B cell (primary cell): ENCODE data around the gene NKTR. TPM values are rescaled to one million over a fixed set of nuclear protein-coding genes. Genes with fewer than 3 reads are reported as not detected.

Experiments used
- ATAC-seq: fragments of 200-7000 bp; cut with Tn5 transposase; one replicate; pipeline ENCODE4 v1.10.0; 2021; ENCODE audit warnings: low read depth, mild to moderate bottlenecking, moderate number of reproducible peaks, moderate library complexity
- CTCF ChIA-PET: fragments of 350-600 bp; sonication (Branson Sonifier 250); formaldehyde crosslinking; loops from one replicate; lab custom pipeline; 2021; ENCODE audit warnings: antibody characterized with exemption, inconsistent platforms; lab: Charles Lee
- POLR2A ChIA-PET: fragments of 350-600 bp; sonication (Branson Sonifier 250); formaldehyde crosslinking; loops from one replicate; lab custom pipeline; 2021; ENCODE audit warnings: antibody characterized with exemption; lab: Charles Lee
- DNase-seq: peaks from one replicate; pipeline ENCODE4 v3.0.0; 2013
- H2AFZ ChIP-seq: 2 replicates; pipeline ENCODE4 v1.6.1; 2012; ENCODE audit warnings: mild to moderate bottlenecking, low read depth, low read length; ENCODE audit not compliant: insufficient read depth, poor library complexity, severe bottlenecking
- H3K27ac ChIP-seq, 2 donors: 1 replicate in 1 of 2; 2 replicates in 1 of 2; pipeline ENCODE4 v1.5.1; 2012 to 2013; ENCODE audit warnings: low read length in 2 of 2, mild to moderate bottlenecking in 2 of 2, moderate library complexity in 1 of 2
- H3K27me3 ChIP-seq, 4 experiments: fragments of 200-600 bp in 1 of 4; sonication (generic) in 1 of 4; replicated peaks in 1 of 4; 1 replicate in 2 of 4; 2 replicates in 2 of 4; pipeline versions ENCODE4 v1.6.1 to v1.7.0; 2013 to 2016; ENCODE audit warnings: low read length in 3 of 4, mild to moderate bottlenecking in 2 of 4, mixed read lengths in 1 of 4, moderate library complexity in 1 of 4; ENCODE audit not compliant: insufficient read depth in 4 of 4, control insufficient read depth in 3 of 4; ENCODE audit errors: control extremely low read depth in 1 of 4
- H3K36me3 ChIP-seq, 2 experiments: replicated peaks in 1 of 2; 1 replicate in 1 of 2; 2 replicates in 1 of 2; pipeline versions ENCODE4 v1.6.1 to v1.7.1; 2013; ENCODE audit warnings: low read length in 1 of 2; ENCODE audit not compliant: insufficient read depth in 2 of 2, control insufficient read depth in 1 of 2; ENCODE audit errors: control extremely low read depth in 1 of 2, extremely low read depth in 1 of 2
- H3K4me1 ChIP-seq, 2 donors: fragments of 200-600 bp in 1 of 2; sonication (generic) in 1 of 2; 1 replicate in 1 of 2; 2 replicates in 1 of 2; pipeline versions ENCODE4 v1.5.1 to v1.6.1; 2013 to 2017; ENCODE audit warnings: low read length in 2 of 2; ENCODE audit not compliant: control insufficient read depth in 2 of 2, insufficient read depth in 2 of 2
- H3K4me2 ChIP-seq: replicated peaks from 2 replicates; pipeline ENCODE3; 2012; ENCODE audit warnings: mild to moderate bottlenecking, low read depth, low read length; ENCODE audit not compliant: poor library complexity, severe bottlenecking
- H3K4me3 ChIP-seq, 5 experiments: fragments of 200-600 bp in 1 of 5; sonication (generic) in 1 of 5; 1 replicate in 3 of 5; 2 replicates in 2 of 5; pipeline versions ENCODE4 v1.5.1 to v1.7.0; 2011 to 2016; ENCODE audit warnings: low read length in 4 of 5, mild to moderate bottlenecking in 4 of 5, low read depth in 2 of 5, control low read depth in 1 of 5, moderate library complexity in 1 of 5; ENCODE audit not compliant: insufficient read depth in 1 of 5; ENCODE audit errors: control extremely low read depth in 1 of 5, extremely low read depth in 1 of 5
- H3K79me2 ChIP-seq: fragments of 200-600 bp; sonication (generic); one replicate; pipeline ENCODE4 v1.6.0; 2016; ENCODE audit warnings: low read length; ENCODE audit not compliant: control insufficient read depth, insufficient read depth
- H3K9ac ChIP-seq: fragments of 200-600 bp; sonication (generic); 2 replicates; pipeline ENCODE4 v1.6.1; 2017; ENCODE audit warnings: mild to moderate bottlenecking, low read length, moderate library complexity
- H3K9me3 ChIP-seq, 3 donors: one replicate each; pipeline versions ENCODE4 v1.6.1 to v1.7.1; 2013; ENCODE audit warnings: low read length in 2 of 3; ENCODE audit not compliant: control insufficient read depth in 2 of 3, insufficient read depth in 1 of 3; ENCODE audit errors: control extremely low read depth in 1 of 3
- H4K20me1 ChIP-seq: 2 replicates; pipeline ENCODE4 v1.6.0; 2012; ENCODE audit warnings: mild to moderate bottlenecking, low read length; ENCODE audit not compliant: insufficient read depth, control insufficient read depth, poor library complexity, severe bottlenecking
- H3K27ac Mint-ChIP-seq: one replicate; pipeline ENCODE4 v1.8.0; 2021; ENCODE audit warnings: mixed read lengths
- H3K27me3 Mint-ChIP-seq: one replicate; pipeline ENCODE4 v1.8.0; 2021; ENCODE audit warnings: mixed read lengths
- H3K4me1 Mint-ChIP-seq: one replicate; pipeline ENCODE4 v1.8.0; 2021; ENCODE audit warnings: mixed read lengths
- H3K4me3 Mint-ChIP-seq: one replicate; pipeline ENCODE4 v1.8.0; 2021; ENCODE audit warnings: mixed read lengths
- H3K9me3 Mint-ChIP-seq: one replicate; pipeline ENCODE4 v1.8.0; 2022; ENCODE audit warnings: mixed read lengths; ENCODE audit not compliant: insufficient read depth
- CTCF ChIP-seq: fragments of 200-600 bp; IDR thresholded peaks from one replicate; pipeline ENCODE4 v1.8.0; 2022; ENCODE audit warnings: antibody characterized with exemption, mild to moderate bottlenecking
- EZH2 ChIP-seq: IDR thresholded peaks from 2 replicates; pipeline ENCODE4 v1.6.1; 2012; ENCODE audit warnings: borderline replicate concordance, low read depth, mild to moderate bottlenecking, moderate library complexity, low read length; ENCODE audit not compliant: insufficient read depth, poor library complexity, severe bottlenecking
- WGBS: methylation state at CpG from one replicate; pipeline ENCODE4 v1.1.5; 2013; ENCODE audit warnings: missing lambda C conversion rate; ENCODE audit not compliant: insufficient coverage; 5-methylcytosine and 5-hydroxymethylcytosine counted together
- intact Hi-C: fragments of 100-400 bp; cut with micrococcal nuclease; formaldehyde crosslinking; loops from one replicate; pipeline ENCODE4 v1.10.0; 2022
- polyA plus RNA-seq: library from polyadenylated mRNA; depleted of rRNA; stranded (reverse); fragments of >200 nt; gene quantifications from 2 replicates; pipeline ENCODE4 v1.2.3, GENCODE V29; 2012
- total RNA-seq, 2 donors: library from RNA; stranded (reverse); fragments of 120-200 nt in 1 of 2; gene quantifications; 1 replicate in 1 of 2; 2 replicates in 1 of 2; pipeline versions ENCODE4 v1.2.3 to v1.2.4, GENCODE V29; 2013 to 2022

The NKTR gene
- total and polyA plus RNA-seq, 2 donors (not counting 1 experiment from before 2014, with no cell fraction given) = 58.0 to 227 TPM

- Histone ChIP-seq H3K4me2 (peak overlapping the region; percentile 28), H4K20me1 (no peaks in the 10 kb centered on the region), H3K9ac (no peak overlapping the region), H3K9me3 (peaks cover 0 to 4% (median 0%) of the 10 kb centered on the region in 3 donors), H3K4me1 (peaks cover 25 to 30% of the 10 kb centered on the region in 2 donors), H3K27me3 (peaks cover 0 to 21% (median 1%) of the 10 kb centered on the region in 4 experiments), H3K4me3 (no peak overlapping the region), H3K36me3 (peaks cover 0 to 7% of the 10 kb centered on the region in 2 experiments), H3K79me2 (no peaks in the 10 kb centered on the region), H2AFZ (peak overlapping the region; percentile 20), H3K27ac (no peak overlapping the region)
- 31% methylated on average over 5 of the region's 7 CpGs for WGBS
- no peaks in the 10 kb centered on the region for H3K9me3 Mint-ChIP-seq
- CTCF ChIA-PET = interaction anchor here (1.0 to 1.4 kb wide), 6 partner anchors 11 to 107 kb away, joined by 3 to 5 read pairs (median 4); no protein-coding TSS in a partner anchor
- intact Hi-C loops = no loop called here
- H3K27ac Mint-ChIP-seq = peak overlapping the region; percentile 41
- H3K27me3 Mint-ChIP-seq = peaks cover 7% of the 10 kb centered on the region
- DNase-seq (peak; percentile 37), ATAC-seq (peak; percentile 46)
- POLR2A ChIA-PET = interaction anchor here (0.7 to 0.9 kb wide), 2 partner anchors 10 to 61 kb away, joined by 3 read pairs; no protein-coding TSS in a partner anchor
- TF ChIP-seq EZH2 = no peak
- TF ChIP-seq CTCF = no peak
- peak overlapping the region; percentile 86 for H3K4me3 Mint-ChIP-seq
- H3K4me1 Mint-ChIP-seq = peaks cover 21% of the 10 kb centered on the region
These were observed 52.3 kb downstream of the NKTR start for GRCh38 chr3:42652611-42653302.

- no peak for DNase-seq
- H3K4me2 ChIP-seq = peak overlapping the region; percentile 88
- H3K36me3 ChIP-seq = peaks cover 0 to 2% of the 10 kb centered on the region in 2 experiments
- Mint-ChIP-seq H3K9me3 (no peaks in the 10 kb centered on the region), H3K4me1 (peaks cover 21% of the 10 kb centered on the region), H3K27ac (peak overlapping the region; percentile 41), H3K27me3 (peaks cover 7% of the 10 kb centered on the region), H3K4me3 (peak overlapping the region; percentile 86)
- H3K9ac ChIP-seq = no peak overlapping the region
- peaks cover 25 to 30% of the 10 kb centered on the region in 2 donors for H3K4me1 ChIP-seq
- no peaks in the 10 kb centered on the region for H4K20me1 ChIP-seq
- H3K79me2 ChIP-seq = no peaks in the 10 kb centered on the region
- peaks cover 0 to 4% (median 0%) of the 10 kb centered on the region in 3 donors for H3K9me3 ChIP-seq
- intact Hi-C loops = no loop called here
- POLR2A ChIA-PET = no interaction called here
- H2AFZ ChIP-seq = no peak overlapping the region
- CTCF ChIA-PET = interaction anchor here (1.1 to 1.4 kb wide), 2 partner anchors 17 to 107 kb away, joined by 3 to 5 read pairs; no protein-coding TSS in a partner anchor
- no peak overlapping the region for H3K27ac ChIP-seq
- H3K4me3 ChIP-seq = no peak overlapping the region
- TF ChIP-seq CTCF = no peak
- TF ChIP-seq EZH2 = no peak
- H3K27me3 ChIP-seq = peaks cover 0 to 21% (median 1%) of the 10 kb centered on the region in 4 experiments
- no peak for ATAC-seq
- WGBS = 86% methylated on average over 3 of the region's 3 CpGs
These were observed 52.7 kb downstream of the NKTR start for GRCh38 chr3:42653303-42653559.
